Naive thymus-derived CD4-positive, alpha-beta T cell (primary cell): ENCODE data around the gene YWHAE. TPM values are rescaled to one million over a fixed set of nuclear protein-coding genes. Genes with fewer than 3 reads are reported as not detected.
"Not testable (repeated sequence)": the region's sequence is repeated elsewhere in the genome, so short reads cannot be mapped to it uniquely, and the experiment has no call there.

Experiments used
- ATAC-seq: fragments of 150-1000 bp; cut with Tn5 transposase; 2 replicates; pipeline ENCODE4 v1.10.0; 2021; ENCODE audit warnings: mild to moderate bottlenecking, moderate library complexity
- CTCF ChIA-PET: fragments of 350-600 bp; sonication (Branson Sonifier 250); formaldehyde crosslinking; loops from one replicate; lab custom pipeline; 2021; ENCODE audit warnings: antibody characterized with exemption; lab: Charles Lee
- POLR2A ChIA-PET: fragments of 350-600 bp; sonication (Branson Sonifier 250); formaldehyde crosslinking; loops from one replicate; lab custom pipeline; 2021; ENCODE audit warnings: antibody characterized with exemption, inconsistent platforms; lab: Charles Lee
- DNase-seq, 9 donors: peaks; one replicate each; pipeline versions ENCODE4 v3.0.0 to v3.0.0-alpha.2; 2020 to 2022; ENCODE audit warnings: mixed read lengths in 1 of 9
- H3K27ac ChIP-seq: one replicate; pipeline ENCODE4 v1.7.0; 2013; ENCODE audit warnings: mild to moderate bottlenecking, low read depth, low read length, moderate library complexity
- H3K27me3 ChIP-seq, 2 donors: one replicate each; pipeline ENCODE4 v1.7.0; 2013; ENCODE audit warnings: low read length in 2 of 2, mild to moderate bottlenecking in 2 of 2, moderate library complexity in 2 of 2; ENCODE audit not compliant: control insufficient read depth in 2 of 2, insufficient read depth in 2 of 2
- H3K36me3 ChIP-seq, 3 experiments: 1 replicate in 2 of 3; 2 replicates in 1 of 3; pipeline ENCODE4 v1.7.0; 2013; ENCODE audit warnings: low read length in 3 of 3, mild to moderate bottlenecking in 3 of 3, moderate library complexity in 1 of 3; ENCODE audit not compliant: insufficient read depth in 3 of 3, control insufficient read depth in 2 of 3
- H3K4me1 ChIP-seq, 2 donors: one replicate each; pipeline ENCODE4 v1.7.0; 2013; ENCODE audit warnings: low read length in 2 of 2, mild to moderate bottlenecking in 2 of 2, moderate library complexity in 1 of 2; ENCODE audit not compliant: control insufficient read depth in 2 of 2, insufficient read depth in 2 of 2
- H3K4me3 ChIP-seq: 2 replicates; pipeline ENCODE4 v1.7.0; 2013; ENCODE audit warnings: mild to moderate bottlenecking, low read length
- H3K9me3 ChIP-seq, 3 experiments: 1 replicate in 2 of 3; 2 replicates in 1 of 3; pipeline ENCODE4 v1.7.0; 2013; ENCODE audit warnings: low read length in 3 of 3; ENCODE audit not compliant: control insufficient read depth in 2 of 3
- H3K27ac Mint-ChIP-seq, 9 donors: one replicate each; pipeline ENCODE4 v1.8.0; 2020 to 2022; ENCODE audit warnings: mixed read lengths in 9 of 9, mild to moderate bottlenecking in 8 of 9, moderate library complexity in 5 of 9, inconsistent platforms in 2 of 9
- H3K27me3 Mint-ChIP-seq, 5 donors: one replicate each; pipeline ENCODE4 v1.8.0; 2021 to 2022; ENCODE audit warnings: mixed read lengths in 5 of 5, mild to moderate bottlenecking in 1 of 5
- H3K36me3 Mint-ChIP-seq, 5 donors: one replicate each; pipeline ENCODE4 v1.8.0; 2020 to 2022; ENCODE audit warnings: mixed read lengths in 5 of 5, mild to moderate bottlenecking in 3 of 5, inconsistent platforms in 1 of 5
- H3K4me1 Mint-ChIP-seq, 7 donors: one replicate each; pipeline ENCODE4 v1.8.0; 2020 to 2022; ENCODE audit warnings: mixed read lengths in 7 of 7, mild to moderate bottlenecking in 3 of 7, inconsistent platforms in 1 of 7
- H3K4me3 Mint-ChIP-seq, 10 donors: one replicate each; pipeline ENCODE4 v1.8.0; 2020 to 2022; ENCODE audit warnings: mild to moderate bottlenecking in 10 of 10, mixed read lengths in 10 of 10, moderate library complexity in 6 of 10, inconsistent platforms in 2 of 10
- H3K9me3 Mint-ChIP-seq, 11 donors: one replicate each; pipeline ENCODE4 v1.8.0; 2020 to 2022; ENCODE audit warnings: mixed read lengths in 11 of 11, mild to moderate bottlenecking in 4 of 11, inconsistent platforms in 1 of 11, moderate library complexity in 1 of 11
- intact Hi-C, 2 donors: fragments of 100-400 bp; cut with micrococcal nuclease; formaldehyde crosslinking; loops; one replicate each; pipeline ENCODE4 v1.15.1; 2023
- polyA plus RNA-seq, 2 donors: library from polyadenylated mRNA; unstranded; fragments of 300-500 nt; fragmentation: Illumina TruSeq; gene quantifications; one replicate each; pipeline ENCODE4 v1.2.3, GENCODE V29; 2021
- total RNA-seq, 6 experiments: library from RNA in 5 of 6; stranded (reverse) in 5 of 6; gene quantifications; 1 replicate in 5 of 6; 2 replicates in 1 of 6; pipeline ENCODE4 v1.2.3 and lab custom pipeline; 2021 to 2026

The YWHAE gene
- total and polyA plus RNA-seq, 7 experiments from 2014 or later: 30.6 to 317 (median 127) TPM

DNA sequence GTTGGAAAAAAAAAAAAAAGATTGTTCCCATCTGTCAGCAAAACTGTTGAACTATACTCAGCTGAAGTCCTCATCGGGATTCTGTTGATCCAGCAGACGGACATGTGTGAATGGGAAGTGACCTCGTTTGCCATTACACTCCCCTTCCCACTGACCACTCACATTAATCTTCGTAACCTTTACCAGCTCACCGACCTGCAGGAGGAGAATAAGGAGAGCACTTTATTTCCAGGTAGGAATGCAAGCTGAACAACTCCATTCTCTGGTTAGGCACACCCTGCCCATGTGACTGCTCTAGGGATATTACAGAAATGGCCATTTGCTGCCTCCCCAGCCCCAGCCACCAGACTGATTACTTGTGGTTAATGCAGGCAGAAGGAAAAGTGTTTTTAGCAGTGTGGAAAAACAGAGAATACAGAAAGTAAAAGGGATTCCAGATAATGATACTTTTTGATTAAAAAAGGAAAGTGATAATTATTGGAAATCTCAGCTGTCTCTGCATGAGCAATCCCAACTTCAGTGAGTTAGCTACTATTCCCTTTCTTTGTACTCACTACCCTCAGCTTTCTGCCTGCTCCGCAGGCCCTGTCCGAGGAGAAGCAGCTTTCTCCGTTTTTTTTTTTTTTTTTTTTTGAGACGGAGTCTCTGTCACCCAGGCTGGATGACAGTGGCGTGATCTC lies 23.6 kb upstream of the YWHAE start:
- ChIA-PET POLR2A (no interaction called here), CTCF (interaction anchor here (0.7 kb wide), 1 partner anchor 40 kb away, joined by 6 read pairs; no protein-coding TSS in a partner anchor)
- peak overlapping the region in 1 of 9 donors; percentile 51 for H3K27ac Mint-ChIP-seq
- ATAC-seq (no peak), DNase-seq (no peak)
- H3K4me1 Mint-ChIP-seq: peaks cover 0 to 12% (median 4%) of the 10 kb centered on the region in 7 donors
- peaks cover 0 to 48% (median 6%) of the 10 kb centered on the region in 3 experiments for H3K36me3 ChIP-seq
- no peaks in the 10 kb centered on the region for H3K27me3 ChIP-seq
- H3K27me3 Mint-ChIP-seq: no peaks in the 10 kb centered on the region
- intact Hi-C loops: no loop called here
- no peaks in the 10 kb centered on the region for H3K4me1 ChIP-seq
- H3K9me3 ChIP-seq: no peaks in the 10 kb centered on the region
- no peak overlapping the region for H3K4me3 Mint-ChIP-seq
- H3K9me3 Mint-ChIP-seq: no peaks in the 10 kb centered on the region
- H3K36me3 Mint-ChIP-seq: peaks cover 0 to 24% (median 14%) of the 10 kb centered on the region in 5 donors
- no peak overlapping the region for H3K27ac ChIP-seq
- H3K4me3 ChIP-seq: no peak overlapping the region

DNA sequence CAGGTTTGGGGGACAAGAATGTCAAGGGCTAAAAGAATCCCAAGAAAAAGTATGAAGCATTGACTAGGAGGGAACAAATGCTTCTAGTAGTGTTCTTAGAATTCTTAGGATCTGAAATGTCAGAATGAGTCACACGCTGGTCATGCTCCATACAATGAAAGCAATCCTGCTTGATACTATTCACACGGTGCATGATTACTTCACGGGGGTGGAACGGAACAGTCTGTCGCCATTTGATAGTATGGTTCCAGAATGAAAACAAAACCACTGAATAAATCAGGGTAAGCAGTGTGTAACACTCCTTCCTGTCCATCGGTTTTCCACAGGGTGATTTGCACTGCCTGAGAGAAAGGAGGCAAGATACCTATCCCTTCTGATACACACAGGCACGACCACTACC lies 22.9 kb upstream of the YWHAE start:
- Mint-ChIP-seq H3K27ac (no peak overlapping the region), H3K9me3 (no peaks in the 10 kb centered on the region), H3K27me3 (no peaks in the 10 kb centered on the region), H3K36me3 (peaks cover 0 to 24% (median 14%) of the 10 kb centered on the region in 5 donors), H3K4me1 (peaks cover 0 to 9% (median 4%) of the 10 kb centered on the region in 7 donors), H3K4me3 (no peak overlapping the region)
- intact Hi-C loops: no loop called here
- Histone ChIP-seq H3K4me3 (no peak overlapping the region), H3K4me1 (no peaks in the 10 kb centered on the region), H3K27ac (no peak overlapping the region), H3K9me3 (no peaks in the 10 kb centered on the region), H3K27me3 (no peaks in the 10 kb centered on the region), H3K36me3 (peaks cover 0 to 48% (median 6%) of the 10 kb centered on the region in 3 experiments)
- POLR2A ChIA-PET: no interaction called here
- CTCF ChIA-PET: no interaction called here
- ATAC-seq (no peak), DNase-seq (no peak)

DNA sequence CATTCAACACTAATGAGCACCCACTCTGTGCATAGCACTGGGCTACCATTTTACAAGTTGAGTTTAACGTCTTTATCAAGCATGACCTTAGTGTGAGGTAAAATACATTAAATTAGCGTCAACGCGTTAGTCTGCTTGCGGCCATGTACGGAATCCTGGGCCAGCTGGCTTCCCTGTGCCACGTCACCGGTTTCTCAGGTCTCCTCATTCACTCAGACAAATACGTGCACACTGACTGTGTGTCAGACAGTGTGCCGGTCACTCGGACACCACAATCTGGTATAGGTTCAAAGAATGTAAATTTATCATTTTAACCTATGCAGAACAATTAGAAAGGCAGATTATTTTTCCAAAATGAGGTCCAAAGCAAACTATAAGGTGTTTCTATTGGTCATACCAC lies 21.4 kb upstream of the YWHAE start:
- Mint-ChIP-seq H3K4me3 (no peak overlapping the region), H3K36me3 (peaks cover 0 to 25% (median 14%) of the 10 kb centered on the region in 5 donors), H3K27me3 (no peaks in the 10 kb centered on the region), H3K9me3 (no peaks in the 10 kb centered on the region), H3K27ac (no peak overlapping the region), H3K4me1 (peaks cover 0 to 9% (median 4%) of the 10 kb centered on the region in 7 donors)
- ChIA-PET POLR2A (interaction anchor here (0.8 kb wide), 1 partner anchor 23 kb away, joined by 3 read pairs; no protein-coding TSS in a partner anchor), CTCF (no interaction called here)
- intact Hi-C loops: no loop called here
- ATAC-seq (no peak), DNase-seq (no peak)
- no peak overlapping the region for H3K4me3 ChIP-seq
- H3K27ac ChIP-seq: no peak overlapping the region
- H3K4me1 ChIP-seq: no peaks in the 10 kb centered on the region
- no peaks in the 10 kb centered on the region for H3K9me3 ChIP-seq
- no peaks in the 10 kb centered on the region for H3K27me3 ChIP-seq
- peaks cover 0 to 48% (median 6%) of the 10 kb centered on the region in 3 experiments for H3K36me3 ChIP-seq

DNA sequence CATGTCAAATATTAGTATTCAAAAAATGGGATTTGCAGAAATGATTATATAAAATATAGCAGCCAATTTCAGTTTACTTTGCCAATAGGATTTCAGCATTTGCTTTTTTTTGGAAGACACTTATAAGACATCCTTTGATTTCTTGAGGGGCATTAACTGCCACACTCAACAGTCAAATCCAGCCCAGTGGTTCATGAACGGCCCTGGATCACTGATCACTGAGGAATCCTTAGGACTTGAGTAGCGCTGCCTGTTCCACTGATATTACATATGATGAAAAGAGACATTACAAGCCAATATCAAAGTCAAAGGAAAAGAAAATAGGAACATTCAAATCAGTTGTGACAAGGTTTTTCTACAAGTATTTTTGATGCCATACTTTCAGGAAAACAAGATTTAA lies 21.0 kb upstream of the YWHAE start:
- DNase-seq (no peak), ATAC-seq (no peak)
- Mint-ChIP-seq H3K27me3 (no peaks in the 10 kb centered on the region), H3K36me3 (peaks cover 0 to 25% (median 14%) of the 10 kb centered on the region in 5 donors), H3K4me3 (no peak overlapping the region), H3K9me3 (no peaks in the 10 kb centered on the region), H3K27ac (no peak overlapping the region), H3K4me1 (peaks cover 0 to 9% (median 4%) of the 10 kb centered on the region in 7 donors)
- H3K27ac ChIP-seq: no peak overlapping the region
- no peaks in the 10 kb centered on the region for H3K27me3 ChIP-seq
- H3K36me3 ChIP-seq: peaks cover 0 to 45% (median 6%) of the 10 kb centered on the region in 3 experiments
- ChIA-PET POLR2A (no interaction called here), CTCF (no interaction called here)
- intact Hi-C loops: no loop called here
- no peaks in the 10 kb centered on the region for H3K9me3 ChIP-seq
- no peak overlapping the region for H3K4me3 ChIP-seq
- no peaks in the 10 kb centered on the region for H3K4me1 ChIP-seq

DNA sequence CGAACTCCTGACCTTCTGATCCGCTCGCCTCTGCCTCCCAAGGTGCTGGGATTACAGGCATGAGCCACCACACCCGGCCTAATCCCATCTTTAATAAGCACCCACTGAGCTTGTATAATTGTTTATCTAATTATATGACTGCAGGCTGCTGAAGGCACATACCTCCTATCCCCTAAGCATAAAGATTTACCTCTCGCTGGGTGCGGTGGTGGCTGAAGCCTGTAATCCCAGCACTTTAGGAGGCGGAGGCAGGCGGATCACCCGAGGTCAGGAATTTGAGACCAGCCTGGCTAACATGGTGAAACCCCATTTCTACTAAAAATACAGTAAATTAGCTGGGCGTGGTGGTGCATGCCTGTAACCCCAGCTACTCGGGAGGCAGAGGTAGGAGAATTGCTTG lies 20.1 kb upstream of the YWHAE start:
- Histone ChIP-seq H3K9me3 (no peaks in the 10 kb centered on the region), H3K27me3 (no peaks in the 10 kb centered on the region), H3K4me1 (no peaks in the 10 kb centered on the region), H3K27ac (no peak overlapping the region), H3K4me3 (no peak overlapping the region), H3K36me3 (peaks cover 0 to 37% (median 3%) of the 10 kb centered on the region in 3 experiments)
- Mint-ChIP-seq H3K4me3 (no peak overlapping the region), H3K36me3 (peaks cover 0 to 20% (median 14%) of the 10 kb centered on the region in 5 donors), H3K4me1 (peaks cover 0 to 9% (median 0%) of the 10 kb centered on the region in 7 donors), H3K9me3 (no peaks in the 10 kb centered on the region), H3K27me3 (no peaks in the 10 kb centered on the region), H3K27ac (no peak overlapping the region)
- POLR2A ChIA-PET: interaction anchor here (0.6 kb wide), 2 partner anchors 9 to 38 kb away, joined by 3 read pairs; no protein-coding TSS in a partner anchor
- CTCF ChIA-PET: no interaction called here
- no peak for DNase-seq
- no peak for ATAC-seq
- intact Hi-C loops: no loop called here

DNA sequence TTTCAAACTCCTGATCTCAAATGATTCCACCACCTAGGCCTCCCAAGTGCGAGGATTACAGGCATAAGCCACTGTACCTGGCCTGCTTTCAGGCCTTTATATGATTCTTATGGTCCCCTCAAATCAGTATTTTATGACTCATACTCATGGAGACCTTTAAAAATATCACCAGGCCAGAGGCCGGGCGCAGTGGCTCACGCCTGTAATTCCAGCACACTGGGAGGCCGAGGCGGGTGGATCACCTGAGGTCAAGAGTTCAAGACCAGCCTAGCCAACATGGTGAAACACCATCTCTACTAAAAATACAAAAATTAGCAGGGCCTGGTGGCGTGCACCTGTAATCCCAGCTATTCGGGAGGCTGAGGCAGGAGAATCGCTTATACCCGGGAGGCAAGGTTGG lies 18.5 kb upstream of the YWHAE start:
- H3K4me1 Mint-ChIP-seq, H3K4me3 Mint-ChIP-seq, CTCF ChIA-PET, intact Hi-C loops, DNase-seq, H3K4me3 ChIP-seq, H3K9me3 Mint-ChIP-seq, H3K27me3 ChIP-seq, ATAC-seq, H3K27ac Mint-ChIP-seq, H3K27me3 Mint-ChIP-seq, H3K4me1 ChIP-seq, H3K27ac ChIP-seq, H3K9me3 ChIP-seq: not testable (repeated sequence)
- POLR2A ChIA-PET: interaction anchor here (0.6 kb wide), 1 partner anchor 40 kb away, joined by 3 read pairs; no protein-coding TSS in a partner anchor
- H3K36me3 Mint-ChIP-seq: peaks cover 0 to 18% (median 13%) of the 10 kb centered on the region in 5 donors
- H3K36me3 ChIP-seq: peaks cover 0 to 30% (median 3%) of the 10 kb centered on the region in 3 experiments
